GM10248 (cell line): ENCODE measurements around the gene RMDN3.
A peak's percentile ranks its signal among the peaks of the same experiment; 100 is the strongest.

ENCODE experiments used
- CTCF ChIA-PET: fragments of 300-600 bp; sonication (Branson Sonifier 250); formaldehyde crosslinking; extraction: SDS; loops from one replicate; lab custom pipeline; 2021; ENCODE audit warnings: antibody characterized with exemption; lab: Yijun Ruan, JAX
- POLR2A ChIA-PET: fragments of 350-650 bp; sonication (Branson Sonifier 250); formaldehyde crosslinking; extraction: SDS; loops from one replicate; lab custom pipeline; 2020; ENCODE audit warnings: antibody characterized with exemption; lab: Yijun Ruan, JAX
- DNase-seq: peaks from one replicate; pipeline ENCODE4 v3.0.0; 2012; ENCODE audit errors: extremely low spot score
- TF ChIP-seq, protein P1 (sequence below): IDR thresholded peaks from 2 replicates; pipeline ENCODE4 v1.5.1; 2012; ENCODE audit warnings: mild to moderate bottlenecking, low read depth; ENCODE audit errors: extremely low read depth, missing control alignments, control extremely low read depth

The RMDN3 gene

DNA sequence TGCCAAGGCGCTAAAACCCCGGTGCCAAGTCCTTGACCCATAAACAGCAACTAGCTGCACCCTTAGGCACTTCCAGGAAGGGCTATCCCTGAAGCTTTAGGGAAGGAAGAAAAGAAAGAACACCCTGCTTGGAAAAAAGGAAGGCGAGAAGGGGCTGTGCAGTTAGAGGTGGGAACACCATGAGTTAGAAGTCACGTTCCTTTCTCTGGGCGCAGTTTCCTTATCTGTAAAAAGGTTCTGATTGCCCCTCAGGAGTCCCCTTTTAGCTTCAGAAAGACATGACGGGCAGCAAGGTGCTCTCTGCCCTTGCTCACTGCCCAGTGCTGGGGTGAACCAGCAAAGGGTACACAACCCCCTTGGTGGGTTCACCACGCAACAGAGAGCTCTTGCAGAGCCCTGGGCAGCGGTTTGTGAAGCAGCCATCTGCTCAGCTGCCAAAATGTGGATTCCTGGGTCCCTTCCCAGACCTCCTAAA lies 9.6 kb upstream of the RMDN3 start:
- TF ChIP-seq, protein P1, sequence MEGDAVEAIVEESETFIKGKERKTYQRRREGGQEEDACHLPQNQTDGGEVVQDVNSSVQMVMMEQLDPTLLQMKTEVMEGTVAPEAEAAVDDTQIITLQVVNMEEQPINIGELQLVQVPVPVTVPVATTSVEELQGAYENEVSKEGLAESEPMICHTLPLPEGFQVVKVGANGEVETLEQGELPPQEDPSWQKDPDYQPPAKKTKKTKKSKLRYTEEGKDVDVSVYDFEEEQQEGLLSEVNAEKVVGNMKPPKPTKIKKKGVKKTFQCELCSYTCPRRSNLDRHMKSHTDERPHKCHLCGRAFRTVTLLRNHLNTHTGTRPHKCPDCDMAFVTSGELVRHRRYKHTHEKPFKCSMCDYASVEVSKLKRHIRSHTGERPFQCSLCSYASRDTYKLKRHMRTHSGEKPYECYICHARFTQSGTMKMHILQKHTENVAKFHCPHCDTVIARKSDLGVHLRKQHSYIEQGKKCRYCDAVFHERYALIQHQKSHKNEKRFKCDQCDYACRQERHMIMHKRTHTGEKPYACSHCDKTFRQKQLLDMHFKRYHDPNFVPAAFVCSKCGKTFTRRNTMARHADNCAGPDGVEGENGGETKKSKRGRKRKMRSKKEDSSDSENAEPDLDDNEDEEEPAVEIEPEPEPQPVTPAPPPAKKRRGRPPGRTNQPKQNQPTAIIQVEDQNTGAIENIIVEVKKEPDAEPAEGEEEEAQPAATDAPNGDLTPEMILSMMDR, result no peak
- DNase-seq, result no peak
- ChIA-PET POLR2A (interaction anchor here (0.6 kb wide), 1 partner anchor 1470 kb away, joined by 4 read pairs; no protein-coding TSS in a partner anchor), CTCF (interaction anchor here (1.2 to 4.2 kb wide), 9 partner anchors 18 to 138 kb away, joined by 3 to 22 read pairs (median 5); no protein-coding TSS in a partner anchor)

DNA sequence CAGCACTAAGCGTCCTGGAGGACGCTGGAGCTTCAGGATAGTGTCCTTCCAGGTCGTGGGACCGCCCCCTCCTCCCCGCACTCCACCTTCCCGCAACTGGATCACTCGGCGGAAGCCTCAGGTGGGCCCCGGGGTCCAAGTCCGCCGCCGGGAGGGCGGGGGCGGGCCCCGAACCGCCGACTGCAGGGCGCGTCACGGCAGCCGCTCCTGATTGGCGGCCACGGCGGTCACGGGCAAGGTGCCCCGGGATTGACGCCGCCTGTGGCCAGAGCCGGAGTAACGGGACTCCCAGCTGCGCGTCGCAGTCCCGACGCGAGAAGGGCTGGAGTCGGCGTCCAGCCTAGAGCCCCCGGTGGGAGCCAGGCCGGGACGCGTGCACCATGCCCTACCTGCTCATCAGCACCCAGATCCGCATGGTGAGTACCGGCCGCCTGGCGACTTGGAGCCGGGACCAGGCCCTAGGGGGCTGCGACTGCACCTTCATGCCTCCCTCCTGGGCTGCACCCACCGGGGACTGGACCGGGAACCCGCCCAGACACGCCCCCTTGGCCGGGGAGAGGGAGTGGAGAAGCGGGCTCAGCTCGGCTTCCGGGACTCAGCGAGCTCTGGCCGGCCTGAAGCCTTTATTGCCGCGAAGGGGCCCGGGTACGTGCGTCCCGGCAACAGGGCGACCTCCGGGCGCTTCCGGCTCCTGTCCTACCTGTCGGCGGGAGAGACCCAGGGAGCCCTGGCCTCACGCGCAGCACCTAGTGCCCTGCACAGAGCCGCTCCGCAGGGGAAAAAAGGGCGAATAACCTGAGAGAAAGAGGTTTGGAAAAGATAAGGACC lies 9.0 kb upstream of the RMDN3 start, which contains the start of gene GCHFR:
TSS of gene GCHFR (plus strand) at position 268 of the 828 bp plus-strand sequence. CDS start at position 381, 113 bp downstream.
- CTCF ChIA-PET, result interaction anchor here (0.9 to 4.2 kb wide), 15 partner anchors 10 to 174 kb away, joined by 3 to 22 read pairs (median 4); no protein-coding TSS in a partner anchor
- TF ChIP-seq, protein P1, result peak; percentile 37
- POLR2A ChIA-PET, result interaction anchor here (0.6 to 1.0 kb wide), 2 partner anchors 655 to 1469 kb away, joined by 4 read pairs; partner anchors contain the start of gene BMF
- DNase-seq, result peak; percentile 89

DNA sequence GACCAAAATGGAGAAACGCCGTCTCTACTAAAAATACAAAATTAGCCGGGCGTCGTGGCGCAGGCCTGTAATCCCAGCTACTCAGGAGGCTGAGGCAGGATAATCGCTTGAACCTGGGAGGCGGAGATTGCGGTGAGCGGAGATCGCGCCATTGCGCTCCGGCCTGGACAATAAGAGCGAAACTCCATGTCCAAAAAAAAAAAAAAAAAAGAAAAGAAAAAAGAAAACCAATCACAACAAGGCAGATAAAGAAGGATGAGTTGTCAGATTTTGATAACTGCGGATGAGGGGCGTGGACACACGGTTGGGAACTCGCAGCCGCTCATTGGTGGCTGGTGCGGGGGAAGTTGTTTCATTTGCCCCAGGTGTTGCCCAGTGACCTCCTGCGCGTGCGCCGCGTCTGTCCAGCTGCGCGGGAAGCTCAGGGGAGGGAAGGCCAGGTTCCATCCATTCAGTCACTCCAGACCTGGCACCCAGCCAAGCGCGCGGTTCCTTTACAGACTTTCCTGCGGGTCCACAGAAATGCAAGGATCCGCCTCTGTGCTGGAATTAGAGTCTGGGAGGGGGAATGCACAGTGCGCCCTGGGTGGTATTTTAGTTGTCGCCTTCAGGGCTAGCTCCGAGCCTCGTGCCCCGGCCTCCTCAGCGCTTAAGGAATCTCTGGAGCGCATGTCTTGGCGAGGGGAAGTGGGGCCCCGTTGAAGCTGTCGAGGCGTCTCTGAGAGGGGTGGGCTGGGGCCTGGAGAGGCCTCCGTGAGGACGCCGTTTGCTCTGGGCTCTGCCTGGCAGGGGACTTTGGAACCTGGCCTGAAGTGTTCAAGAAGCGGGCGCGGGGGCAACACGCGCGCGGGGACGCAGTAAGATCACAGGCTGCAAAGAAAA lies 8.1 kb upstream of the RMDN3 start:
- TF ChIP-seq, protein P1, result no peak
- DNase-seq, result peak; percentile 44
- ChIA-PET POLR2A (interaction anchor here (1.0 kb wide), 1 partner anchor 655 kb away, joined by 4 read pairs; the partner anchor contains the start of gene BMF), CTCF (interaction anchor here (0.7 to 4.2 kb wide), 11 partner anchors 10 to 173 kb away, joined by 3 to 22 read pairs (median 4); no protein-coding TSS in a partner anchor)

DNA sequence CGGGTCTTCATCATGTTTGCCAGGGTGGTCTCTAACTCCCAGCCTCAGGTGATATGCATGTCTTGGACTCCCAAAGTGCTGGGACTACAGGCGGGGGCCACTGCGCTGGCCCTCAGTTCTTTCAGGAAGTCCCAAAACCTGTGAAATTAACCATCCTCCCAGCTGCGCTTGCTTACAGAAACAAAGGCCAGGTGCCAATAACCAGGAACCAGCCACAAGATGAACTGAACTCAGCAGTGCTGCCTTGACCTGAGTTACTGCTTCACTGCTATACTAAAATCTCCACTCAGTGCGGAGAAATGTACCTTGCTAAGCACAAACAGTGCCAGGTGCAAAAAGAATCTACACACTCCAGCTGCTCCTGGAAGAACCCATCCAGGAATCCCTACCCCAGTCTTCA lies 4.9 kb upstream of the RMDN3 start:
- DNase-seq, result no peak
- TF ChIP-seq, protein P1, result no peak
- ChIA-PET CTCF (interaction anchor here (2.3 to 4.0 kb wide), 2 partner anchors 9 to 98 kb away, joined by 5 to 18 read pairs; partner anchors contain the start of gene C15orf62), POLR2A (no interaction called here)

DNA sequence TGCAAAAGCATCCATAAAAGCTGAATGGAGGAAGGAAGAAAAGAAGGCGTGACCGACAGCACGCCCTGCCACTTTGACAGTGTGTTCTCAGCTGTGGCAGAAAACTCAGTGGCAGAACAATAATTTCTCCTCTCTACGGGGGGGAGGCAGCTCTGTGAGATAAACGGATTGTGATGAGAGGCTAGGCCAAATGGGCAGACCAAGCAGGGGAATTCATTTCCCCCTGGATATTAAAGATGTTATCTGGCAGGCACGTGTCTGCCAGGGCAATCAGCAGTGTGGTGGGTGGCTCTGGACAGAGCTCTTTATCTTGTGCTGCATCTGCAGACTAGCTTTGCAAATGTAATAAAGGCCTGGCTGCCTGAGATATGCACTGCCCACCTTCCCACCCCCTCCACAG lies 1.9 kb upstream of the RMDN3 start:
- TF ChIP-seq, protein P1, result no peak
- ChIA-PET POLR2A (no interaction called here), CTCF (interaction anchor here (0.9 to 4.0 kb wide), 4 partner anchors 12 to 125 kb away, joined by 3 to 18 read pairs (median 4); partner anchors contain the start of gene C15orf62)
- DNase-seq, result no peak
